Measurements from ENCODE around the gene PABPC1L2B.
"Not testable (repeated sequence)": the region's sequence is repeated elsewhere in the genome, so short reads cannot be mapped to it uniquely, and the experiment has no call there.

DNA sequence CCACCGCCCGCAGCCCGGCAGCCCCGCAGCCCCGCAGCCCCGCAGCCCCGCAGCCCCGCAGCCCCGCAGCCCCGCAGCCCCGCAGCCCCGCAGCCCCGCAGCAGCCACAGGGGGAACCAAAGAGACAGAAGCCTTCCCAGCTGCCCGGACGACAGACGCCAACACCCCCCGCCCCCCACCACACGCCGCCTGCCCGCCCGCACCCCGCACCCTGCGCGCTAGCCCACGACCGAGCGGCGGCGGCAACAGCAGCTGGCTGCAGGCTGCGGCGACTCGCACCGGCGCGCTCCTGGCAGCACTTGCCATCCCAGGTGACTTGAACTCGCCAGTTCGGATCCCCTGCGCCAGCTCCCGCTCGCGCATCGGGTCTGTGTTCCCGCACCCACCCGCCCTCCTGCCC lies at the start of gene PABPC1L2B:
- TF ChIP-seq, protein P1, sequence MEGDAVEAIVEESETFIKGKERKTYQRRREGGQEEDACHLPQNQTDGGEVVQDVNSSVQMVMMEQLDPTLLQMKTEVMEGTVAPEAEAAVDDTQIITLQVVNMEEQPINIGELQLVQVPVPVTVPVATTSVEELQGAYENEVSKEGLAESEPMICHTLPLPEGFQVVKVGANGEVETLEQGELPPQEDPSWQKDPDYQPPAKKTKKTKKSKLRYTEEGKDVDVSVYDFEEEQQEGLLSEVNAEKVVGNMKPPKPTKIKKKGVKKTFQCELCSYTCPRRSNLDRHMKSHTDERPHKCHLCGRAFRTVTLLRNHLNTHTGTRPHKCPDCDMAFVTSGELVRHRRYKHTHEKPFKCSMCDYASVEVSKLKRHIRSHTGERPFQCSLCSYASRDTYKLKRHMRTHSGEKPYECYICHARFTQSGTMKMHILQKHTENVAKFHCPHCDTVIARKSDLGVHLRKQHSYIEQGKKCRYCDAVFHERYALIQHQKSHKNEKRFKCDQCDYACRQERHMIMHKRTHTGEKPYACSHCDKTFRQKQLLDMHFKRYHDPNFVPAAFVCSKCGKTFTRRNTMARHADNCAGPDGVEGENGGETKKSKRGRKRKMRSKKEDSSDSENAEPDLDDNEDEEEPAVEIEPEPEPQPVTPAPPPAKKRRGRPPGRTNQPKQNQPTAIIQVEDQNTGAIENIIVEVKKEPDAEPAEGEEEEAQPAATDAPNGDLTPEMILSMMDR (IDR thresholded peaks at IDR 0.05; ENCODE audit: insufficient read depth, low read length), result not testable (repeated sequence)
- not testable (repeated sequence) for TF ChIP-seq POLR2AphosphoS5 (IDR thresholded peaks at IDR 0.05; ENCODE audit: low read depth)
